Peyer's patch (tissue), 4 donors: ENCODE results near the gene PLIN5.

Experiments used
- POLR2A ChIP-seq, 2 donors: fragments of 450-650 bp; IDR thresholded peaks; one replicate each; pipeline ENCODE4 v1.5.1; 2017; ENCODE audit warnings: antibody characterized with exemption in 2 of 2, mild to moderate bottlenecking in 2 of 2, moderate library complexity in 2 of 2
- TF ChIP-seq, protein P1 (sequence below), 6 experiments: fragments of 450-650 bp in 4 of 6; fragments of 200-600 bp in 2 of 6; sonication (generic) in 1 of 6; IDR thresholded peaks; one replicate each; pipeline ENCODE4 v1.5.1; 2017 to 2019; ENCODE audit warnings: antibody characterized with exemption in 6 of 6, mild to moderate bottlenecking in 3 of 6, moderate library complexity in 1 of 6

DNA sequence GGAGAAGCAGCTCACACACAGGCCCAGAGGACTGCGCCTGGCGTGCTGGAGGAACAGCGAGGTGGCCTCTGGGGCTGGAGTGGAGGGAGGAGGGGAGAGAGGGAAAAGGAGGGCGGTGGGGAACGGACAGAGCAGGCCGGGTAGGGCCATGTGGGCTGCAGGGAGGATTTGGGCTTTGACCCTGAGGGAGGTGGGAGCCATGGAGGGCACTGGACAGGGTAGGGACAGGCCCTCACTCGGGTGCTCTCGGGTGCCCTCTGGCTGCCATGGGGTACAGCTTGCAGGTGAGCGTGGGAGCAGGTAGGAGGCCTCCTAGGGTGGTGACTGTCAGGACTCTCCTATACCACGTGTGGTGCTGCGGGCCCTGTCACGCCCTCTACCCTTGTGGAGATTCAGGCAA is 39.6 kb downstream of the PLIN5 start:
- no peak for TF ChIP-seq POLR2A (IDR thresholded peaks at IDR 0.05)
- TF ChIP-seq, protein P1, sequence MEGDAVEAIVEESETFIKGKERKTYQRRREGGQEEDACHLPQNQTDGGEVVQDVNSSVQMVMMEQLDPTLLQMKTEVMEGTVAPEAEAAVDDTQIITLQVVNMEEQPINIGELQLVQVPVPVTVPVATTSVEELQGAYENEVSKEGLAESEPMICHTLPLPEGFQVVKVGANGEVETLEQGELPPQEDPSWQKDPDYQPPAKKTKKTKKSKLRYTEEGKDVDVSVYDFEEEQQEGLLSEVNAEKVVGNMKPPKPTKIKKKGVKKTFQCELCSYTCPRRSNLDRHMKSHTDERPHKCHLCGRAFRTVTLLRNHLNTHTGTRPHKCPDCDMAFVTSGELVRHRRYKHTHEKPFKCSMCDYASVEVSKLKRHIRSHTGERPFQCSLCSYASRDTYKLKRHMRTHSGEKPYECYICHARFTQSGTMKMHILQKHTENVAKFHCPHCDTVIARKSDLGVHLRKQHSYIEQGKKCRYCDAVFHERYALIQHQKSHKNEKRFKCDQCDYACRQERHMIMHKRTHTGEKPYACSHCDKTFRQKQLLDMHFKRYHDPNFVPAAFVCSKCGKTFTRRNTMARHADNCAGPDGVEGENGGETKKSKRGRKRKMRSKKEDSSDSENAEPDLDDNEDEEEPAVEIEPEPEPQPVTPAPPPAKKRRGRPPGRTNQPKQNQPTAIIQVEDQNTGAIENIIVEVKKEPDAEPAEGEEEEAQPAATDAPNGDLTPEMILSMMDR (IDR thresholded peaks at IDR 0.05) = peak in 4 of 6 experiments; percentile 26 to 43 (median 38)
